Esophagus (tissue), 2 donors: ENCODE measurements around the gene NDE1. TPM values are rescaled to one million over a fixed set of nuclear protein-coding genes. Genes with fewer than 3 reads are reported as not detected.
"Not testable (repeated sequence)": the region's sequence is repeated elsewhere in the genome, so short reads cannot be mapped to it uniquely, and the experiment has no call there.

Source experiments
- H3K27ac ChIP-seq, 2 donors: one replicate each; pipeline ENCODE4 v1.5.1; 2013; ENCODE audit warnings: low read depth in 2 of 2, mild to moderate bottlenecking in 2 of 2, inconsistent platforms in 1 of 2, low read length in 1 of 2, moderate library complexity in 1 of 2
- H3K27me3 ChIP-seq, 2 donors: one replicate each; pipeline ENCODE4 v1.6.1; 2013; ENCODE audit warnings: low read length in 2 of 2, control low read depth in 1 of 2, mild to moderate bottlenecking in 1 of 2; ENCODE audit not compliant: insufficient read depth in 2 of 2, control insufficient read depth in 1 of 2
- H3K36me3 ChIP-seq, 2 donors: one replicate each; pipeline ENCODE4 v1.6.1; 2013; ENCODE audit warnings: low read length in 1 of 2; ENCODE audit not compliant: control insufficient read depth in 2 of 2, insufficient read depth in 2 of 2
- H3K4me1 ChIP-seq, 2 donors: one replicate each; pipeline ENCODE4 v1.6.1; 2013; ENCODE audit warnings: low read length in 1 of 2; ENCODE audit not compliant: control insufficient read depth in 2 of 2, insufficient read depth in 2 of 2
- H3K4me3 ChIP-seq, 2 donors: one replicate each; pipeline ENCODE4 v1.5.1; 2013; ENCODE audit warnings: low read length in 2 of 2, mild to moderate bottlenecking in 2 of 2, low read depth in 1 of 2, moderate library complexity in 1 of 2
- H3K9me3 ChIP-seq, 2 donors: one replicate each; pipeline ENCODE4 v1.6.1; 2013; ENCODE audit warnings: mild to moderate bottlenecking in 2 of 2, low read depth in 1 of 2, low read length in 1 of 2, moderate library complexity in 1 of 2; ENCODE audit not compliant: control insufficient read depth in 2 of 2, insufficient read depth in 1 of 2
- WGBS, 2 donors: extraction: QIAGEN DNeasy Blood & Tissue Kit; methylation state at CpG; one replicate each; pipeline ENCODE4 v1.1.7; 2013; 5-methylcytosine and 5-hydroxymethylcytosine counted together
- polyA plus RNA-seq, 2 donors: library from polyadenylated mRNA; stranded (reverse); fragments of 200-250 nt; gene quantifications; one replicate each; pipeline ENCODE4 v1.2.3, GENCODE V29; 2013
- donor health status: healthy with polysubstance abuse.
- donor health status: Bipolar disorder and iron deficiency.

NDE1 gene
- polyA plus RNA-seq: 10 to 100 TPM; 11.6 to 14.3 TPM

DNA sequence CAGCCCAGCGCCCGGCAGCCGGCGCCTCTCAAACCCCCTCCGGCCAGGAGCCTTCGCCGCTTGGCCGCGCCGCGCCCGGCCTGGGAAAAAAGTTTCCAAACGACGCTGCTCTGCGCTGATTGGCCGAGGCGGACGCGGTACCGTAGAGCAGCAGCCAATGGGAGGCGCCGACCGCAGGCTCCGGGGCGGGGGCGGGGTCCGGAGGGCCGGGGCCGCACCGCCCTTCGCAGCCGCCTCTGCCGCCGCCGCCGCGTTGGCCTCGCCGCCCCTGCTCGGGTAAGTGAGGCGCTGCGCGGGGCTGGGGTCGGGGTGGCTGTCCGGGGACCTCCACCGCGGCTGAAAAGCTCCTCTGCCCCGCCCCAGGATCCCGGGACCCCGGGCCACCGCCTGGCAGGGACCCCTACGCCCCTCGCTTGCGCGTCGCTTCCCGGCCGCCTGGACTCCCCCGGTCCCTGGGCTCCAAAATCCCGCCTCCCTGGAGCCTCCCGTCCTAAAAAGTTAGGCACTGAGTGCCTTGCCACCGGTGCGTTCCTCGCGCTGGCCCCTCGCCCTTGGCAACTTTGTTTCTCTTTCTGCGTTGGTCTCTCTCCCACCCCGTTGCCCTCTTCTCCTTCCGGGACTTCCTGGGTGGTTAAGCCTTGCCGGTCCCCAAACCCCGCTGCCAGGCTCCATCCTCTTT, at the start of gene NDE1:
Gene NDE1, plus strand, starts transcription at position 227 of the 679 bp plus-strand sequence. CDS start 14,534 bp downstream, outside the sequence.
- no peaks in the 10 kb centered on the region for H3K4me1 ChIP-seq
- H3K9me3 ChIP-seq: no peaks in the 10 kb centered on the region
- peak within 1 kb of the TSS; percentile 78 to 94 for H3K4me3 ChIP-seq
- peak within 1 kb of the TSS; percentile 90 to 96 for H3K27ac ChIP-seq
- 0 to 1% methylated on average over 45 to 71 of the region's 71 CpGs for WGBS, 2 donors
- no peaks in the 10 kb centered on the region for H3K27me3 ChIP-seq
- H3K36me3 ChIP-seq: peaks cover 0 to 2% of the 10 kb centered on the region in 2 donors

DNA sequence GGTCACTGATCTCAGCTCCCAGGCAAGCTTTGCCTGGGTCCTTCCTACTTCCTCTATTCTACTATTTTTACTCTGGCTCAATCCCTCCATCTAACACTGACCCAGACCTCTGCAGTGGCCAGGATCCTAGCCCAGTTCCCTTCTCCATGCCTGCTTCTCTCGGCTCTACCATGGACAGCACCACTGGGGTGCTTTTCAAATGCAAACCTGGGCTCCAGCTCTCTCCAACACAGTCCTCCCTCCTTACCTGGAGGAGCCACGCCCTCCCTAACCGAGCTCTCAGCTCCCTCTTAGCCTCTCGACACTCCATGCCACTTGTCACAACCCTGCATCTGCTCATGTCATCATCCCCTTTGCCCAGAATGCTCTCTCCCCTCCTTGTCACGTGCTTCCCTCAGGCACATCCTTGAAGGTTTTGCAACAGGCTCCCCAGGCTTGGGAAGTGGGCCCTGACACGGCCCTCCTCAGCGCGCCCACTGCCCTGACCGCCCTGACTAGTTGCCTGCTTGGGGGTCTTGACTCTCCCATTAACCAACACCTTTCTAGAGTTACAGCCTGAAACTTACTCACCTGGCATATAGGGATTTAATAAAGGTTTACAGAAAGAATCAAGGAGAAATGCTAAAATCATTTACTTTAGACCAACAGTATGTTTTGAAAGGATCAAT, 48.7 kb upstream of the NDE1 start:
- H3K9me3 ChIP-seq: no peaks in the 10 kb centered on the region
- H3K4me1 ChIP-seq: peaks cover 0 to 5% of the 10 kb centered on the region in 2 donors
- no peak overlapping the region for H3K4me3 ChIP-seq
- H3K27me3 ChIP-seq: no peaks in the 10 kb centered on the region
- 87 to 90% methylated on average over 9 of the region's 9 CpGs for WGBS, 2 donors
- H3K36me3 ChIP-seq: peaks cover 44 to 53% of the 10 kb centered on the region in 2 donors
- H3K27ac ChIP-seq: no peak overlapping the region

DNA sequence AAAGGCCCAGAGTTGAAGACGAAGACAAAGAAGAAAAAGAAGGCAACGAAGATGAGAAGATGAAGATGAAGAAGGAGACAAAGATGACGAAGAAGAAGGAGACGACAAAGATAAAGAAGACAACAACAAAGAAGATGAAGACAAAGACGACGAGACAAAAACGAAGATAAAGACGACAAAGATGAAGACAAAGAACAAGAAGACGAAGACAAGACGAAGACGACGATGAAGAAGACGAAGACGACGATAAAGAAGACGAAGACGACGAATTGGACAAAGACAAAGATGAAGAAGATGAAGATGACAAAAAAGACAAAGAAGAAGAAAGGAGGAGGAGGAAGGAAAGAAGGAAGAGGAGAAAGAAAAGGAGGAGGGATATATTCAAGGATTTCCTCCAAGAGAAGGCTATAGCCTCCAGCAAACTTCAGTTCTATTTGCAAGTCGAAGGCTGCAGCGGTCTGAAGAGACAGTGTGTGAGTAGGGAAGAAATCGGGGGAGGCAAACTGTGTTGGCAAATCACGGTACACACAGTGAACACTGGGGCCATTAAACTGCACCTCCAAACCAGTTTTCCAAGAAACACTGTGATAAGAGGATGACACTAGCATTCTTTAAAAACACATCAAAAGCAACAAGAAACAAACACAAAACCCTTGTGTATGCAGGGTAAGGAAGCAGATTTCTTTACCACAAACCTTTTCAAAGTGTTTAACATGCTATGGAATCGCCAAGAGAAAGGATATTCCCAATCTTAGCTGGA, 47.6 kb upstream of the NDE1 start:
- Histone ChIP-seq H3K9me3 (no peaks in the 10 kb centered on the region), H3K36me3 (peaks cover 43 to 57% of the 10 kb centered on the region in 2 donors), H3K27me3 (no peaks in the 10 kb centered on the region), H3K4me1 (peaks cover 3 to 5% of the 10 kb centered on the region in 2 donors), H3K27ac (no peak overlapping the region), H3K4me3 (no peak overlapping the region)
- 95 to 97% methylated on average over 23 of the region's 23 CpGs for WGBS, 2 donors

- Histone ChIP-seq H3K27me3 (no peaks in the 10 kb centered on the region), H3K36me3 (peaks cover 37 to 40% of the 10 kb centered on the region in 2 donors), H3K4me3 (no peak overlapping the region), H3K9me3 (no peaks in the 10 kb centered on the region), H3K4me1 (peaks cover 3 to 5% of the 10 kb centered on the region in 2 donors), H3K27ac (peak overlapping the region in 1 of 2 donors; percentile 18)
- WGBS, 2 donors: 76 to 79% methylated on average over 14 of the region's 14 CpGs
Measured at GRCh38 chr16:15604460-15605440, 45.3 kb upstream of the NDE1 start.

GRCh38 chr16:15605839-15606517, 44.1 kb upstream of the NDE1 start:
- Histone ChIP-seq H3K36me3 (peaks cover 37% of the 10 kb centered on the region in 2 donors), H3K4me1 (peaks cover 3 to 5% of the 10 kb centered on the region in 2 donors), H3K27me3 (no peaks in the 10 kb centered on the region), H3K27ac (no peak overlapping the region), H3K9me3 (no peaks in the 10 kb centered on the region), H3K4me3 (no peak overlapping the region)
- 80 to 87% methylated on average over 13 of the region's 13 CpGs for WGBS, 2 donors

- Histone ChIP-seq H3K4me3 (no peak overlapping the region), H3K27ac (peak overlapping the region in 1 of 2 donors; percentile 20), H3K36me3 (peaks cover 31 to 33% of the 10 kb centered on the region in 2 donors), H3K4me1 (peaks cover 3 to 5% of the 10 kb centered on the region in 2 donors), H3K27me3 (no peaks in the 10 kb centered on the region), H3K9me3 (no peaks in the 10 kb centered on the region)
- 92 to 94% methylated on average over 5 of the region's 5 CpGs for WGBS, 2 donors
Measured at GRCh38 chr16:15606518-15607220, 43.4 kb upstream of the NDE1 start.

- H3K4me1 ChIP-seq, H3K9me3 ChIP-seq, H3K27ac ChIP-seq, H3K27me3 ChIP-seq, H3K4me3 ChIP-seq: not testable (repeated sequence)
- peaks cover 31 to 35% of the 10 kb centered on the region in 2 donors for H3K36me3 ChIP-seq
- WGBS, 2 donors: 91 to 93% methylated on average over 12 of the region's 12 CpGs
Measured at GRCh38 chr16:15607221-15607699, 42.8 kb upstream of the NDE1 start.

DNA sequence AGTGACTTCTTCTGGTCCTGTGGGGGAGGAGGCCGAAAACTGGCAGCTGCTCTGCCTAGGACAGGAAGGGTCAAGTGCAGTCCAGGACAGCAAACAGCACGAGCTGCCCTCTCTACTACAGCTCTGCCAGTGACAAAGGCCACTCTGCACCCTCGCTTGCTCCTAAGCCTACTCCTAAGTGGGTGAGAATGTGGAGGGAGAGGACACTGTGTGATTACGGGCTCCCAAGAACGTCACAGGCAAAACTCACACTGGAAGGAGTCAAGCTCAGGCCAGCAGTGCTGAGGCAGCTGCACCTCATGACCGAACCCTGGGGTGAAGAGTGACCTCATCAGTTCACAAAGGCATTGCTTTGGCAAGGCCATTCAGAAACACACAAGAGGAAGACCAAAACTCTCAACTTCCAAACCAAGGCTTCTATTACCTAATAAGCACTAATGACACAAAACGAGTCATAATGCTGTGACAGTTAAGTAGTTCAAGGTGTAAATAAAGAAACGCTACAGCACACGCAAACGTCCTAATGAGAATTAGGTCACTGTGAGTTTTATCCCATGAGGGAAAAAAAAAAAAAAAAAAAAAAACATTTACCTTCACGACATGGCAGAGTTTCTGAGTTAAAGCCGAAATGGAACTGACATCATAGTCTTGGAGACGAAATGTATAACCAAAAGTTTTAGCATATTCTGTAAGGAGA, 42.2 kb upstream of the NDE1 start:
- no peak overlapping the region for H3K4me3 ChIP-seq
- WGBS, 2 donors: 79 to 81% methylated on average over 13 of the region's 13 CpGs
- H3K36me3 ChIP-seq: peaks cover 35 to 37% of the 10 kb centered on the region in 2 donors
- H3K27me3 ChIP-seq: no peaks in the 10 kb centered on the region
- H3K9me3 ChIP-seq: no peaks in the 10 kb centered on the region
- peak overlapping the region in 1 of 2 donors; percentile 14 for H3K27ac ChIP-seq
- H3K4me1 ChIP-seq: peaks cover 3 to 5% of the 10 kb centered on the region in 2 donors
